Kidney (tissue), 14 donors: ENCODE measurements around the gene FAM131B. TPM values are rescaled to one million over a fixed set of nuclear protein-coding genes. Genes with fewer than 3 reads are reported as not detected.

Experiments used
- DNase-seq, 5 donors: peaks; one replicate each; pipeline ENCODE4 v3.0.0-alpha.2; 2013 to 2020
- FAIRE-seq: peaks from 2 replicates; lab custom pipeline; 2012; peaks lifted over from hg19 to GRCh38; lab: Jason Lieb, UNC
- H3K27ac ChIP-seq, 2 donors: one replicate each; pipeline ENCODE4 v1.7.0; 2013; ENCODE audit warnings: low read depth in 2 of 2, low read length in 2 of 2, inconsistent platforms in 1 of 2
- H3K27me3 ChIP-seq: one replicate; pipeline ENCODE4 v1.7.1; 2013; ENCODE audit warnings: low read length, inconsistent platforms; ENCODE audit not compliant: control insufficient read depth, insufficient read depth
- H3K36me3 ChIP-seq, 3 donors: one replicate each; pipeline versions ENCODE4 v1.7.0 to v1.7.1; 2013; ENCODE audit warnings: low read length in 3 of 3, control low read depth in 1 of 3, inconsistent platforms in 1 of 3; ENCODE audit not compliant: insufficient read depth in 3 of 3, control insufficient read depth in 2 of 3
- H3K4me1 ChIP-seq, 3 donors: one replicate each; pipeline versions ENCODE4 v1.7.0 to v1.7.1; 2013; ENCODE audit warnings: low read length in 3 of 3, inconsistent platforms in 1 of 3, low read depth in 1 of 3; ENCODE audit not compliant: control insufficient read depth in 2 of 3, insufficient read depth in 2 of 3
- H3K4me3 ChIP-seq, 3 donors: one replicate each; pipeline versions ENCODE4 v1.7.0 to v1.8.1; 2013; ENCODE audit warnings: low read length in 3 of 3, control low read depth in 1 of 3, inconsistent platforms in 1 of 3
- H3K9ac ChIP-seq, 3 donors: one replicate each; pipeline versions ENCODE4 v1.7.0 to v1.7.1; 2013; ENCODE audit warnings: low read length in 3 of 3, control low read depth in 1 of 3, inconsistent platforms in 1 of 3
- H3K9me3 ChIP-seq, 3 donors: one replicate each; pipeline versions ENCODE4 v1.7.0 to v1.7.1; 2013; ENCODE audit warnings: low read length in 3 of 3, control low read depth in 1 of 3, inconsistent platforms in 1 of 3; ENCODE audit not compliant: control insufficient read depth in 2 of 3, insufficient read depth in 1 of 3
- intact Hi-C: fragments of 100-400 bp; cut with DNase I; formaldehyde crosslinking; loops from one replicate; pipeline ENCODE4 v1.11.1; 2022
- polyA plus RNA-seq: library from polyadenylated mRNA; stranded (reverse); fragments of 350-450 nt; fragmentation: Illumina TruSeq; extraction: RNeasy Lipid Tissue Mini Kit (QIAGEN cat#74804); gene quantifications from one replicate; pipeline ENCODE4 v1.2.3, GENCODE V29; 2014; ENCODE audit warnings: low read depth, low replicate concordance; ENCODE audit not compliant: insufficient read depth
- total RNA-seq: library from RNA; stranded (reverse); fragmentation: NEBNext Ultra II Directional; extraction: Animal tissue kit (Norgen Biotek cat#: 25700); gene quantifications from one replicate; pipeline ENCODE4 v1.2.1, GENCODE V29; 2021
- TF ChIP-seq, protein P1 (sequence below): IDR thresholded peaks from 3 replicates; pipeline ENCODE4 v1.5.1; 2012; ENCODE audit warnings: mild to moderate bottlenecking, moderate library complexity, borderline replicate concordance; ENCODE audit not compliant: insufficient read depth; ENCODE audit errors: extremely low read depth
- donor health status: control.
- donor health status: control.
- donor health status: control.
- donor health status: control.
- donor health status: control.
- donor health status: DM: yes; HTN: yes; CAD: no.
- donor health status: Normal renal cell carcinoma (clear cell type).

Gene FAM131B
- total and polyA plus RNA-seq, 2 donors from 2014 or later: 0.19 to 0.82 TPM

DNA sequence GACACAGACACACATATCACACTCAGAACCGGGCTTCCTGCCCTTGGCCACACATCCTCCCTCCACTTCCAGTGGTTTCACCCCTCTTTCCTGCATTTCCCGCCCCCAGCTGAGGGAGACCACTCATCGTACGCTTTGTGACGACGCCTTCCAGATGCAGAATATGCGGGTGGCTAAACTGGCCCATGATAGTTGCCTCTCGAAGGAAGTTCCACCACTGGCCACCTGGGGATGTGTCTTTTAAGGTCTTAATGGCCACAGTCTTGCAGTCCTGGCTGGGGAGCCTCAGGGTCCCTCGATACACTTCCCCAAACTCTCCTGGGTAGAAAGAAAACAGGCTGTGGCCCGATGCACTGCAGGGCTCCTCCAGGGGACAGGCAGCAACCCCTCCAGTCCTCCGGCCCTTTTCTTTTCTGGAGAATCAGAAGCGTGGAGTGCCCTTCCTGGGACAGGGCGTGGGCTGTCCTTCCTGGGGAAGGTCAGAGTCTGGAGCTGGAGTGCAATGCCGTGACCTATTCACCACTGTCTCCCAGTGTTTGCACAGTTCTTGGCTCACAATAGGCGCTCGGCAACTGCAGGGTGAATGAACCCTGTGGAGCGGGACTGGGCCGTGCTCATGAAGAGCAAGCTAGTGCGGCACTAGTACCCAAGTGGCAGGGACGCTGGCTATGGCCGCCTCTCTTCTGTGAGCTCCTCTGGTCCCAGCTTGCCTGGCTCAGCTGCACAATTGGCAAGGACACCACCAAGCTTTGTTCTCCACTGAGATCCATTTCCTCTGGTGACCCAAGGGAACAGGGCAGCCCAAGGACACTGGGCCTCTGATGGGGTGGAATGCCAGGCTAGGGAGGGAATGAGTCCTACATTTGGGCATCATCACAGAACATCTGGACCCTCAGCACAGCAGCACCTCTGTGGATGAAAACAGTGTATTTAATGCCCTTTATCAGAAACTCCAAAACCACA, 33.0 kb upstream of the FAM131B start:
- DNase-seq (no peak), FAIRE-seq (no peak)
- TF ChIP-seq, protein P1, sequence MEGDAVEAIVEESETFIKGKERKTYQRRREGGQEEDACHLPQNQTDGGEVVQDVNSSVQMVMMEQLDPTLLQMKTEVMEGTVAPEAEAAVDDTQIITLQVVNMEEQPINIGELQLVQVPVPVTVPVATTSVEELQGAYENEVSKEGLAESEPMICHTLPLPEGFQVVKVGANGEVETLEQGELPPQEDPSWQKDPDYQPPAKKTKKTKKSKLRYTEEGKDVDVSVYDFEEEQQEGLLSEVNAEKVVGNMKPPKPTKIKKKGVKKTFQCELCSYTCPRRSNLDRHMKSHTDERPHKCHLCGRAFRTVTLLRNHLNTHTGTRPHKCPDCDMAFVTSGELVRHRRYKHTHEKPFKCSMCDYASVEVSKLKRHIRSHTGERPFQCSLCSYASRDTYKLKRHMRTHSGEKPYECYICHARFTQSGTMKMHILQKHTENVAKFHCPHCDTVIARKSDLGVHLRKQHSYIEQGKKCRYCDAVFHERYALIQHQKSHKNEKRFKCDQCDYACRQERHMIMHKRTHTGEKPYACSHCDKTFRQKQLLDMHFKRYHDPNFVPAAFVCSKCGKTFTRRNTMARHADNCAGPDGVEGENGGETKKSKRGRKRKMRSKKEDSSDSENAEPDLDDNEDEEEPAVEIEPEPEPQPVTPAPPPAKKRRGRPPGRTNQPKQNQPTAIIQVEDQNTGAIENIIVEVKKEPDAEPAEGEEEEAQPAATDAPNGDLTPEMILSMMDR: no peak
- H3K27ac ChIP-seq: no peak overlapping the region
- no peaks in the 10 kb centered on the region for H3K9me3 ChIP-seq
- H3K27me3 ChIP-seq: no peaks in the 10 kb centered on the region
- intact Hi-C loops: no loop called here
- no peak overlapping the region for H3K9ac ChIP-seq
- H3K4me1 ChIP-seq: peaks cover 0 to 24% (median 0%) of the 10 kb centered on the region in 3 donors
- no peak overlapping the region for H3K4me3 ChIP-seq
- H3K36me3 ChIP-seq: peaks cover 0 to 7% (median 3%) of the 10 kb centered on the region in 3 donors

DNA sequence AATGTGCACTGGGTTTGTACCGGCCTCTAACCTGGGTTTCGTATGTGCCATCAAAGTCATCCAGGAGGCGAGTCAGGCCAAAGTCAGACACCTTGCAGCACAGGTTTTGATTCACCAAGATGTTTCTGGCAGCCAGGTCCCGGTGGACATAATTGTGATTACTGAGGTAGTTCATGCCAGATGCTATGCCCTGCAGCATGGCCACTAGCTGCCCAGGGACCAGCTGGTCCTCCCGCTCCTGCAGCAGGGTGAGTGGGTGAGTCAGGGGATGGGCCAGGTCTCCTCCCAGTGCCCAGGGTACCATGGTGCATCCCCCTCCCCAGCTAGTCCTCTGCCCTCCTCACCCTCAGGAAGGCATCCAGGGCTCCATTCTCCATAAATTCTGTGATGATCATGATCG, 32.3 kb upstream of the FAM131B start:
- Histone ChIP-seq H3K27ac (no peak overlapping the region), H3K4me1 (peaks cover 0 to 24% (median 0%) of the 10 kb centered on the region in 3 donors), H3K27me3 (no peaks in the 10 kb centered on the region), H3K9ac (no peak overlapping the region), H3K36me3 (peaks cover 3 to 10% (median 7%) of the 10 kb centered on the region in 3 donors), H3K4me3 (no peak overlapping the region), H3K9me3 (no peaks in the 10 kb centered on the region)
- intact Hi-C loops: no loop called here
- TF ChIP-seq, protein P1: no peak
- FAIRE-seq (no peak), DNase-seq (no peak)

DNA sequence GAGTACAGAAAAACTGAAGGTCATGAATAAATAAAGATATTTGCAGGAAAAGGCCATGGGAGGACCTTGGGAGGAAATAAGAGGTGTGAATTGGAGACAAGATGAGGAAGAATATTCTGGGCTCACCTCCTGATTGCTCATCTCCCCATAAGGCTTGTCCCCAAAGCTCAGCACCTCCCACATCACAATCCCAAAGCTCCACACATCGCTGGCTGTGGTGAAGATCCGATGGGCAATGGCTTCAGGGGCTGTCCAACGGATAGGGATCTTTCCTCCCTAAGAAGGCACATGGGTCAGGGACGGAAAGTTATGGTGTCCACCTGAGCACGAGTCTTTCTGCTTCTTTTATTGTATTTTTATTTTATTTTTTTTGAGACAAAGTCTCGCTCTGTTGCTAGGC, 31.6 kb upstream of the FAM131B start:
- Histone ChIP-seq H3K27ac (no peak overlapping the region), H3K9me3 (no peaks in the 10 kb centered on the region), H3K27me3 (no peaks in the 10 kb centered on the region), H3K4me3 (no peak overlapping the region), H3K9ac (no peak overlapping the region), H3K36me3 (peaks cover 3 to 14% (median 8%) of the 10 kb centered on the region in 3 donors), H3K4me1 (peaks cover 0 to 24% (median 0%) of the 10 kb centered on the region in 3 donors)
- intact Hi-C loops: no loop called here
- TF ChIP-seq, protein P1: no peak
- FAIRE-seq (no peak), DNase-seq (no peak)
